Fibroblast of lung (primary cell): ENCODE measurements around the gene CPXM1. TPM values are rescaled to one million over a fixed set of nuclear protein-coding genes. Genes with fewer than 3 reads are reported as not detected.

Experiments
- DNase-seq, 2 donors: peaks; one replicate each; pipeline versions ENCODE4 v3.0.0 to v3.0.0-alpha.2; 2010; ENCODE audit warnings: low read depth in 2 of 2
- H2AFZ ChIP-seq: 2 replicates; pipeline ENCODE4 v1.5.1; 2012; ENCODE audit warnings: low read length, control low read depth, inconsistent platforms
- H3K27ac ChIP-seq: 2 replicates; pipeline ENCODE4 v1.5.1; 2011; ENCODE audit warnings: low read length, control low read depth; ENCODE audit not compliant: insufficient read depth
- H3K27me3 ChIP-seq: 2 replicates; pipeline ENCODE4 v1.5.1; 2011; ENCODE audit warnings: mild to moderate bottlenecking, low read length; ENCODE audit not compliant: control insufficient read depth, insufficient read depth
- H3K36me3 ChIP-seq: 2 replicates; pipeline ENCODE4 v1.5.1; 2011; ENCODE audit warnings: low read length; ENCODE audit not compliant: control insufficient read depth, insufficient read depth
- H3K4me1 ChIP-seq: 2 replicates; pipeline ENCODE4 v1.5.1; 2011; ENCODE audit warnings: low read length; ENCODE audit not compliant: control insufficient read depth, insufficient read depth; ENCODE audit errors: extremely low read depth
- H3K4me2 ChIP-seq: 2 replicates; pipeline ENCODE4 v1.5.1; 2011; ENCODE audit warnings: low read length, control low read depth; ENCODE audit not compliant: insufficient read depth; ENCODE audit errors: extremely low read depth
- H3K4me3 ChIP-seq, 4 experiments: fragments of 200-600 bp in 1 of 4; sonication (generic) in 1 of 4; replicated peaks in 1 of 4; 2 replicates each; pipeline ENCODE4 v1.5.1; 2011 to 2016; ENCODE audit warnings: low read length in 4 of 4, low read depth in 3 of 4, mild to moderate bottlenecking in 3 of 4, control low read depth in 2 of 4, inconsistent platforms in 1 of 4, mixed read lengths in 1 of 4; ENCODE audit not compliant: insufficient read depth in 1 of 4; ENCODE audit errors: control extremely low read depth in 1 of 4
- H3K79me2 ChIP-seq: 2 replicates; pipeline ENCODE4 v1.5.1; 2012; ENCODE audit warnings: mild to moderate bottlenecking, low read length, inconsistent platforms; ENCODE audit not compliant: control insufficient read depth, insufficient read depth
- H3K9ac ChIP-seq: 2 replicates; pipeline ENCODE4 v1.5.1; 2011; ENCODE audit warnings: mild to moderate bottlenecking, low read length, control low read depth; ENCODE audit not compliant: insufficient read depth
- H3K9me3 ChIP-seq: 2 replicates; pipeline ENCODE4 v1.5.1; 2012; ENCODE audit warnings: low read depth, low read length; ENCODE audit not compliant: control insufficient read depth, insufficient read depth
- H4K20me1 ChIP-seq: 2 replicates; pipeline ENCODE4 v1.5.1; 2011; ENCODE audit warnings: low read length; ENCODE audit not compliant: control insufficient read depth, insufficient read depth; ENCODE audit errors: extremely low read depth
- CTCF ChIP-seq, 2 donors: IDR thresholded peaks in 1 of 2; conservative IDR thresholded peaks in 1 of 2; 1 replicate in 1 of 2; 2 replicates in 1 of 2; pipeline ENCODE4 v1.5.1; 2011 to 2012; ENCODE audit warnings: low read length in 2 of 2, control low read depth in 1 of 2, inconsistent platforms in 1 of 2, low read depth in 1 of 2, mild to moderate bottlenecking in 1 of 2
- EZH2 ChIP-seq: IDR thresholded peaks from 2 replicates; pipeline ENCODE4 v1.5.1; 2012; ENCODE audit warnings: low read length, control low read depth, mild to moderate bottlenecking; ENCODE audit errors: missing control alignments
- polyA plus RNA-seq, 2 donors: library from polyadenylated mRNA; depleted of rRNA in 1 of 2; stranded (reverse) in 1 of 2; unstranded in 1 of 2; fragments of >200 nt; gene quantifications; 2 replicates each; pipeline ENCODE4 v1.2.1, GENCODE V29; 2011 to 2012; ENCODE audit warnings: missing spikeins in 1 of 2
- total RNA-seq: library from RNA; depleted of rRNA; stranded (reverse); fragments of >200 nt; gene quantifications from 2 replicates; pipeline ENCODE4 v1.2.1, GENCODE V29; 2014

The CPXM1 gene
- total and polyA plus RNA-seq, 2 donors (not counting 1 experiment from before 2014, with no cell fraction given) = 0.50 to 0.92 TPM

GRCh38 chr20:2804852-2805688 is 4.6 kb upstream of the CPXM1 start:
- TF ChIP-seq EZH2 (no peak), CTCF (conservative IDR thresholded peaks at IDR 0.05 in 1 of 2, IDR thresholded peaks at IDR 0.05 in 1 of 2; ENCODE audit: low read depth in 1 of 2, low read length in 2 of 2) (no peak)
- Histone ChIP-seq H3K4me2 (no peak overlapping the region), H3K4me1 (peaks cover 3% of the 10 kb centered on the region), H3K4me3 (no peak overlapping the region), H3K9ac (no peak overlapping the region), H2AFZ (no peak overlapping the region), H4K20me1 (no peaks in the 10 kb centered on the region), H3K27me3 (peaks cover 64% of the 10 kb centered on the region), H3K27ac (no peak overlapping the region), H3K36me3 (no peaks in the 10 kb centered on the region), H3K9me3 (no peaks in the 10 kb centered on the region), H3K79me2 (no peaks in the 10 kb centered on the region)
- DNase-seq = no peak

GRCh38 chr20:2804041-2804828 is 3.8 kb upstream of the CPXM1 start:
- H3K79me2 ChIP-seq = no peaks in the 10 kb centered on the region
- H3K36me3 ChIP-seq = no peaks in the 10 kb centered on the region
- no peak overlapping the region for H3K4me2 ChIP-seq
- no peak for TF ChIP-seq CTCF (conservative IDR thresholded peaks at IDR 0.05 in 1 of 2, IDR thresholded peaks at IDR 0.05 in 1 of 2; ENCODE audit: low read depth in 1 of 2, low read length in 2 of 2)
- no peak for TF ChIP-seq EZH2
- no peak overlapping the region for H3K9ac ChIP-seq
- no peak overlapping the region for H3K27ac ChIP-seq
- H3K27me3 ChIP-seq = peaks cover 72% of the 10 kb centered on the region
- H4K20me1 ChIP-seq = no peaks in the 10 kb centered on the region
- H2AFZ ChIP-seq = no peak overlapping the region
- peaks cover 5% of the 10 kb centered on the region for H3K4me1 ChIP-seq
- H3K9me3 ChIP-seq = no peaks in the 10 kb centered on the region
- H3K4me3 ChIP-seq = no peak overlapping the region
- no peak for DNase-seq

- H3K27ac ChIP-seq = no peak overlapping the region
- no peaks in the 10 kb centered on the region for H3K36me3 ChIP-seq
- no peak overlapping the region for H2AFZ ChIP-seq
- peaks cover 60% of the 10 kb centered on the region for H3K27me3 ChIP-seq
- H3K9ac ChIP-seq = no peak overlapping the region
- H3K9me3 ChIP-seq = no peaks in the 10 kb centered on the region
- TF ChIP-seq CTCF (conservative IDR thresholded peaks at IDR 0.05 in 1 of 2, IDR thresholded peaks at IDR 0.05 in 1 of 2; ENCODE audit: low read depth in 1 of 2, low read length in 2 of 2) = no peak
- TF ChIP-seq EZH2 = no peak
- H3K4me2 ChIP-seq = no peak overlapping the region
- DNase-seq = no peak
- H3K79me2 ChIP-seq = no peaks in the 10 kb centered on the region
- H3K4me1 ChIP-seq = peaks cover 5% of the 10 kb centered on the region
- H3K4me3 ChIP-seq = no peak overlapping the region
- H4K20me1 ChIP-seq = no peaks in the 10 kb centered on the region
Observed at GRCh38 chr20:2801286-2801728, 880 bp upstream of the CPXM1 start.
